ENCODE results near the gene POU3F2. TPM values are rescaled to one million over a fixed set of nuclear protein-coding genes. Genes with fewer than 3 reads are reported as not detected.
A peak's percentile ranks its signal among the peaks of the same experiment; 100 is the strongest.

The POU3F2 gene
- total RNA-seq, 1 experiment from 2014 or later = not detected

DNA sequence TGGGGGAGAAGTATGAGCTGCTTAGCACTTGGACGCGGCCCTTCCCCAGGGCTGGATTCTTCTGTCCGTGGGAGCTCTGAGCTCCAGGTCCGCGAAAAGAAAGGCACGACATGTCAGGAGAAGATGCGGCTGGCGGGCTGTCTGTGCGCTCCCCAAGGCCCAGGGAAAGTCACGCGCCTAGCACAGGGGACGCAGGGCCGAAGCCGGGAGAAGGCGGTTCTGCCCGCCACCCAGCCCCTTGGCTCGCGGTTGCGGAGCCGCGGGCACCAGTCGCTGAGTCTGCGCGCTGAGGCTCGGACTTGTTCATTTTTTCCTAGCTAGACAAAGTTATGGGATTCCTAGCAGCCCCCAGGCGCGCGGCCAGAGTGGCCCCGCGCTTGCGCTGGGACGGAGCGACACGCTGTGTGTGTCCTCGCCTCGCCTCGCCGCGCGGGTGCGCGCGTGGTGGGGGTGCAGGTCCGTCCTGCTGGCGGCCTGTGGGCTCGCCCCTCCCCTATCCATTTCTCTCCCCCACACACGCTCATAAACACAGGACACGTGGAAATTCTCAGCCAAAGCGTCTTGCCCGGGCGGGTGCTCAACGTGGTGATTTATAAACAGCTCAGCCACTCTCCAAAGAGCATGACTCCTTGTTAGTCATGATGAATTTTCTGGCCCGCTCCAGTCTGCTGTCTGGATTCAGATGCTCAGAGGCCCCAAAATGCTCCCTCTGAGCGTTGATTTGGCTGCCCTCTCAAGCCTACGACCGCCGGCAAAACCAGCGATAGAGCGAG is 1.9 kb upstream of the POU3F2 start:
- BruUV-seq (replicated peaks) = no TSS peak
- H3K27me3 Mint-ChIP-seq (ENCODE audit: insufficient read depth, unreplicated experiment) = peaks cover 55% of the 10 kb centered on the region
- ChIA-PET CTCF (no interaction called here), POLR2A (no interaction called here)
- DNase-seq = no peak
- H3K36me3 ChIP-seq (ENCODE audit: control insufficient read depth, insufficient read depth, low read length) = no peaks in the 10 kb centered on the region
- no peaks in the 10 kb centered on the region for H3K36me3 Mint-ChIP-seq (ENCODE audit: insufficient read depth, unreplicated experiment)
- TF ChIP-seq CTCF (IDR thresholded peaks at IDR 0.05; ENCODE audit: insufficient read depth in 1 of 2, low read depth in 1 of 2, low read length in 1 of 2, severe bottlenecking in 1 of 2, unreplicated experiment in 1 of 2) = no peak
- H3K9me3 Mint-ChIP-seq (ENCODE audit: unreplicated experiment) = no peaks in the 10 kb centered on the region
- no peak overlapping the region for H3K27ac Mint-ChIP-seq (ENCODE audit: unreplicated experiment)
- H3K9me3 ChIP-seq = no peaks in the 10 kb centered on the region
- H3K4me1 ChIP-seq = peaks cover 36% of the 10 kb centered on the region
- peak overlapping the region; percentile 65 for H3K4me3 Mint-ChIP-seq (ENCODE audit: unreplicated experiment)
- intact Hi-C loops (cut with micrococcal nuclease; ENCODE audit: unreplicated experiment) = no loop called here
- no peak overlapping the region for H3K4me3 ChIP-seq (ENCODE audit: low read depth, low read length)
- peaks cover 7% of the 10 kb centered on the region for H3K4me1 Mint-ChIP-seq (ENCODE audit: low read depth, unreplicated experiment)
- H3K27me3 ChIP-seq (replicated peaks; ENCODE audit: control insufficient read depth, insufficient read depth, low read length) = peaks cover 21% of the 10 kb centered on the region

DNA sequence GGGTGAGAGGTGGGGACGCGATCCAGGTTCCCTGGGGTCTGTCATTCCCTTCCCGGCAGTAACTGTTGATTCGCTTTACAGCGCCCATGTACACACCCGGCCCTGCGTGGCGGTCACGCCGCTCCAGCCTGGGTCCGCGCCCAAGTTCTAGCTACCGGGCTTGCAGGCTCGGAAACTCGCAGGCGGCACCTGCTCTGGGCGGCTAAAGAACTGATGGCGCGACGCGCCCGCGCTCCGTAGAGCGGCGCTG is 1.4 kb upstream of the POU3F2 start:
- no peak for DNase-seq
- BruUV-seq (replicated peaks) = no TSS peak
- H3K4me3 ChIP-seq (ENCODE audit: low read depth, low read length) = no peak overlapping the region
- TF ChIP-seq CTCF (IDR thresholded peaks at IDR 0.05; ENCODE audit: insufficient read depth in 1 of 2, low read depth in 1 of 2, low read length in 1 of 2, severe bottlenecking in 1 of 2, unreplicated experiment in 1 of 2) = no peak
- peaks cover 7% of the 10 kb centered on the region for H3K4me1 Mint-ChIP-seq (ENCODE audit: low read depth, unreplicated experiment)
- H3K4me3 Mint-ChIP-seq (ENCODE audit: unreplicated experiment) = peak overlapping the region; percentile 84
- ChIA-PET CTCF (no interaction called here), POLR2A (no interaction called here)
- H3K27me3 Mint-ChIP-seq (ENCODE audit: insufficient read depth, unreplicated experiment) = peaks cover 58% of the 10 kb centered on the region
- no peaks in the 10 kb centered on the region for H3K36me3 ChIP-seq (ENCODE audit: control insufficient read depth, insufficient read depth, low read length)
- no peaks in the 10 kb centered on the region for H3K9me3 Mint-ChIP-seq (ENCODE audit: unreplicated experiment)
- H3K36me3 Mint-ChIP-seq (ENCODE audit: insufficient read depth, unreplicated experiment) = no peaks in the 10 kb centered on the region
- H3K4me1 ChIP-seq = peaks cover 36% of the 10 kb centered on the region
- peaks cover 21% of the 10 kb centered on the region for H3K27me3 ChIP-seq (replicated peaks; ENCODE audit: control insufficient read depth, insufficient read depth, low read length)
- intact Hi-C loops (cut with micrococcal nuclease; ENCODE audit: unreplicated experiment) = no loop called here
- H3K9me3 ChIP-seq = no peaks in the 10 kb centered on the region
- no peak overlapping the region for H3K27ac Mint-ChIP-seq (ENCODE audit: unreplicated experiment)

GRCh38 chr6:98833307-98834059 is 891 bp upstream of the POU3F2 start:
- no peaks in the 10 kb centered on the region for H3K9me3 ChIP-seq
- H3K4me1 ChIP-seq = peaks cover 36% of the 10 kb centered on the region
- H3K36me3 Mint-ChIP-seq (ENCODE audit: insufficient read depth, unreplicated experiment) = no peaks in the 10 kb centered on the region
- peaks cover 21% of the 10 kb centered on the region for H3K27me3 ChIP-seq (replicated peaks; ENCODE audit: control insufficient read depth, insufficient read depth, low read length)
- H3K27ac Mint-ChIP-seq (ENCODE audit: unreplicated experiment) = no peak overlapping the region
- no peak for DNase-seq
- H3K9me3 Mint-ChIP-seq (ENCODE audit: unreplicated experiment) = no peaks in the 10 kb centered on the region
- H3K4me3 ChIP-seq (ENCODE audit: low read depth, low read length) = peak overlapping the region; percentile 35
- peaks cover 53% of the 10 kb centered on the region for H3K27me3 Mint-ChIP-seq (ENCODE audit: insufficient read depth, unreplicated experiment)
- H3K36me3 ChIP-seq (ENCODE audit: control insufficient read depth, insufficient read depth, low read length) = no peaks in the 10 kb centered on the region
- no TSS peak for BruUV-seq (replicated peaks)
- POLR2A ChIA-PET = no interaction called here
- CTCF ChIA-PET = interaction anchor here (0.6 to 1.3 kb wide), 2 partner anchors 64 to 1367 kb away, joined by 3 to 4 read pairs; no protein-coding TSS in a partner anchor
- H3K4me1 Mint-ChIP-seq (ENCODE audit: low read depth, unreplicated experiment) = peaks cover 7% of the 10 kb centered on the region
- intact Hi-C loops (cut with micrococcal nuclease; ENCODE audit: unreplicated experiment) = no loop called here
- TF ChIP-seq CTCF (IDR thresholded peaks at IDR 0.05; ENCODE audit: insufficient read depth in 1 of 2, low read depth in 1 of 2, low read length in 1 of 2, severe bottlenecking in 1 of 2, unreplicated experiment in 1 of 2) = no peak
- H3K4me3 Mint-ChIP-seq (ENCODE audit: unreplicated experiment) = peak overlapping the region; percentile 84
